HepG2 (cell line): ENCODE results near the gene EFS. TPM values are rescaled to one million over a fixed set of nuclear protein-coding genes. Genes with fewer than 3 reads are reported as not detected.

Source experiments
- HNF4A ChIP-seq: sonication (generic); formaldehyde crosslinking; IDR thresholded peaks from 2 replicates; pipeline ENCODE4 v1.4.0; 2020; ENCODE audit warnings: missing genetic modification reagents
- KDM2A ChIP-seq: sonication (generic); formaldehyde crosslinking; IDR thresholded peaks from 2 replicates; pipeline ENCODE4 v1.4.0; 2020; ENCODE audit warnings: low read depth, missing genetic modification reagents, borderline replicate concordance
- LRRFIP1 ChIP-seq: sonication (generic); formaldehyde crosslinking; conservative IDR thresholded peaks from 2 replicates; pipeline ENCODE4 v1.4.0; 2020; ENCODE audit warnings: missing genetic modification reagents
- MXD3 ChIP-seq: IDR thresholded peaks from 2 replicates; pipeline ENCODE4 v1.6.1; 2016; ENCODE audit warnings: mild to moderate bottlenecking, missing biosample characterization, missing genetic modification reagents
- PATZ1 ChIP-seq: sonication (generic); formaldehyde crosslinking; IDR thresholded peaks from 2 replicates; pipeline ENCODE4 v1.4.0; 2020; ENCODE audit warnings: missing genetic modification reagents
- PRDM4 ChIP-seq: sonication (generic); formaldehyde crosslinking; IDR thresholded peaks from 2 replicates; pipeline ENCODE4 v1.9.0; 2021; ENCODE audit warnings: missing genetic modification reagents, borderline replicate concordance
- SIN3B ChIP-seq: fragments of 150-350 bp; IDR thresholded peaks from 2 replicates; pipeline ENCODE4 v1.6.1; 2014; ENCODE audit warnings: low read length
- SMAD3 ChIP-seq: sonication (generic); formaldehyde crosslinking; IDR thresholded peaks from 2 replicates; pipeline ENCODE4 v1.4.0; 2020; ENCODE audit warnings: missing genetic modification reagents
- THRA ChIP-seq: sonication (generic); formaldehyde crosslinking; IDR thresholded peaks from 2 replicates; pipeline ENCODE4 v1.4.0; 2020; ENCODE audit warnings: missing genetic modification reagents, borderline replicate concordance
- TSC22D2 ChIP-seq: sonication (generic); formaldehyde crosslinking; IDR thresholded peaks from 2 replicates; pipeline ENCODE4 v1.5.1; 2020; ENCODE audit warnings: missing genetic modification reagents, mild to moderate bottlenecking, borderline replicate concordance
- ZBTB37 ChIP-seq: sonication (generic); formaldehyde crosslinking; IDR thresholded peaks from 2 replicates; pipeline ENCODE4 v1.4.0; 2020; ENCODE audit warnings: mild to moderate bottlenecking, missing genetic modification reagents
- ZMAT5 ChIP-seq: sonication (generic); formaldehyde crosslinking; IDR thresholded peaks from 2 replicates; pipeline ENCODE4 v1.5.0; 2020; ENCODE audit warnings: mild to moderate bottlenecking, low read depth, missing genetic modification reagents, borderline replicate concordance
- ZNF414 ChIP-seq: sonication (generic); formaldehyde crosslinking; IDR thresholded peaks from 2 replicates; pipeline ENCODE4 v1.5.0; 2020; ENCODE audit warnings: missing genetic modification reagents
- ZNF614 ChIP-seq: IDR thresholded peaks from 2 replicates; pipeline ENCODE4 v1.6.1; 2018; ENCODE audit warnings: missing biosample characterization, missing genetic modification reagents, inconsistent platforms, borderline replicate concordance
- ZSCAN25 ChIP-seq: sonication (generic); formaldehyde crosslinking; IDR thresholded peaks from 2 replicates; pipeline ENCODE4 v1.8.0; 2022; ENCODE audit warnings: mild to moderate bottlenecking, missing genetic modification reagents
- polyA plus RNA-seq, 8 experiments: library from polyadenylated mRNA; depleted of rRNA in 3 of 8; stranded (reverse) in 7 of 8; unstranded in 1 of 8; fragments of >200 nt; fragmentation: Illumina TruSeq in 4 of 8; extraction: Trizol in 4 of 8; gene quantifications; 2 replicates each; pipeline versions ENCODE4 v1.2.1 to v1.2.3, GENCODE V29; 2011 to 2016; ENCODE audit warnings: low read depth in 4 of 8, missing spikeins in 1 of 8, mixed read lengths in 1 of 8; ENCODE audit not compliant: insufficient read depth in 1 of 8
- total RNA-seq, 5 experiments: library from RNA; depleted of rRNA; stranded (reverse); fragments of >200 nt; fragmentation: Illumina TruSeq; extraction: Trizol; gene quantifications; 2 replicates each; pipeline ENCODE4 v1.2.3, GENCODE V29; 2016; ENCODE audit warnings: low read depth in 1 of 5

Gene EFS
- total and polyA plus RNA-seq, 2 of the 13 experiments (the other 11 are each of a cell fraction or from before 2014, with no cell fraction given): not detected

- TF ChIP-seq THRA (CRISPR knock-in tag) (peak; percentile 49; the same call in 1 of the 2 replicates), ZMAT5 (no peak), LRRFIP1 (peak; percentile 37; the same call in 1 of the 2 replicates), ZBTB37 (no peak), SIN3B (no peak), PRDM4 (CRISPR knock-in tag) (0 out of 2 replicates have a peak, but pooled peaks have one; percentile 33), TSC22D2 (CRISPR knock-in tag) (no peak), ZNF614 (CRISPR knock-in tag) (peak; percentile 31; the same call in 1 of the 2 replicates), ZNF414 (0 out of 2 replicates have a peak, but pooled peaks have one; percentile 54), MXD3 (CRISPR knock-in tag) (no peak), KDM2A (CRISPR knock-in tag) (peak; percentile 44; the same call in 1 of the 2 replicates), ZSCAN25 (CRISPR knock-in tag) (peak; percentile 68; the same call in 1 of the 2 replicates), HNF4A (CRISPR knock-in tag) (0 out of 2 replicates have a peak, but pooled peaks have one; percentile 19), SMAD3 (CRISPR knock-in tag) (peak; percentile 77; the same call in 1 of the 2 replicates), PATZ1 (CRISPR knock-in tag) (peak; percentile 31; the same call in 1 of the 2 replicates)
Measured at GRCh38 chr14:23327947-23328744, 36.8 kb downstream of the EFS start (continued).
